Activated CD8-positive, alpha-beta memory T cell treated with anti-CD3 and anti-CD28 coated beads, Interleukin-2, amount 10 ng/mL, durations not matched to agents 7 days and 5 days (primary cell): Measurements from ENCODE around the gene SAA4. TPM values are rescaled to one million over a fixed set of nuclear protein-coding genes. Genes with fewer than 3 reads are reported as not detected.
"Not testable (repeated sequence)": the region's sequence is repeated elsewhere in the genome, so short reads cannot be mapped to it uniquely, and the experiment has no call there.

Experiments used
- ATAC-seq: fragments of 150-1000 bp; cut with Tn5 transposase; one replicate; pipeline ENCODE4 v1.10.0; 2021; ENCODE audit warnings: moderate library complexity
- CTCF ChIA-PET: fragments of 350-600 bp; sonication (Branson Sonifier 250); formaldehyde crosslinking; loops from one replicate; lab custom pipeline; 2021; ENCODE audit warnings: antibody characterized with exemption; lab: Charles Lee
- DNase-seq: peaks from one replicate; pipeline ENCODE4 v3.0.0-alpha.2; 2020
- H3K27ac Mint-ChIP-seq: one replicate; pipeline ENCODE4 v1.8.0; 2021; ENCODE audit warnings: mild to moderate bottlenecking, mixed read lengths
- H3K27me3 Mint-ChIP-seq: one replicate; pipeline ENCODE4 v1.8.0; 2021; ENCODE audit warnings: mixed read lengths
- H3K36me3 Mint-ChIP-seq: one replicate; pipeline ENCODE4 v1.8.0; 2021; ENCODE audit warnings: mild to moderate bottlenecking, mixed read lengths
- H3K4me1 Mint-ChIP-seq: one replicate; pipeline ENCODE4 v1.8.0; 2021; ENCODE audit warnings: mixed read lengths
- H3K4me3 Mint-ChIP-seq: one replicate; pipeline ENCODE4 v1.8.0; 2021; ENCODE audit warnings: mild to moderate bottlenecking, moderate library complexity, mixed read lengths
- H3K9me3 Mint-ChIP-seq: one replicate; pipeline ENCODE4 v1.8.0; 2022; ENCODE audit warnings: low read depth, mixed read lengths
- total RNA-seq, 2 experiments: library from RNA; stranded (reverse); gene quantifications; one replicate each; pipeline ENCODE4 v1.2.3, GENCODE V29; 2021

SAA4 gene
- total RNA-seq, 2 experiments from 2014 or later: not detected

DNA sequence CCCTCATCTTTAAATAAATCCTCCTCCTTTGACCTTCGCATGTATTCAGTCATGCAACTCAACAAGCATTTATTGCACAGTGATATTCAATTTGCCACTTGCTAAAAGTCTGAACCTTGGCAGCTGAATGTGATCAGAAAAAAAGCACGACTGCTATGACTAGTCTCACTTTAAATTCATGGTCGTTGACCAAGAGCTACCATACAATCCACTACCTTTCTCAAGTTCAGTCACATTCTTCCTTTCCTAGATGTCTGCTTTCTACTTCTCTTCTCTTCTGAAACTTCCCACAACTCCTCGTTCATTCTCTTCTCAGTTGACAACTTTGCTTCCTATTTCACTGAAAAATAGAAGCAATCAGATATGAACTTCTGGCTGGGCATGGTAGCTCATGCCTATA, 27.4 kb upstream of the SAA4 start:
- peak overlapping the region; percentile 38 for H3K27ac Mint-ChIP-seq
- peak overlapping the region; percentile 17 for H3K4me3 Mint-ChIP-seq
- peaks cover 11% of the 10 kb centered on the region for H3K27me3 Mint-ChIP-seq
- ATAC-seq (no peak), DNase-seq (no peak)
- CTCF ChIA-PET: interaction anchor here (0.5 to 1.0 kb wide), 3 partner anchors 20 to 334 kb away, joined by 3 to 4 read pairs (median 3); no protein-coding TSS in a partner anchor
- H3K36me3 Mint-ChIP-seq: peaks cover 3% of the 10 kb centered on the region
- no peaks in the 10 kb centered on the region for H3K9me3 Mint-ChIP-seq
- peaks cover 36% of the 10 kb centered on the region for H3K4me1 Mint-ChIP-seq

DNA sequence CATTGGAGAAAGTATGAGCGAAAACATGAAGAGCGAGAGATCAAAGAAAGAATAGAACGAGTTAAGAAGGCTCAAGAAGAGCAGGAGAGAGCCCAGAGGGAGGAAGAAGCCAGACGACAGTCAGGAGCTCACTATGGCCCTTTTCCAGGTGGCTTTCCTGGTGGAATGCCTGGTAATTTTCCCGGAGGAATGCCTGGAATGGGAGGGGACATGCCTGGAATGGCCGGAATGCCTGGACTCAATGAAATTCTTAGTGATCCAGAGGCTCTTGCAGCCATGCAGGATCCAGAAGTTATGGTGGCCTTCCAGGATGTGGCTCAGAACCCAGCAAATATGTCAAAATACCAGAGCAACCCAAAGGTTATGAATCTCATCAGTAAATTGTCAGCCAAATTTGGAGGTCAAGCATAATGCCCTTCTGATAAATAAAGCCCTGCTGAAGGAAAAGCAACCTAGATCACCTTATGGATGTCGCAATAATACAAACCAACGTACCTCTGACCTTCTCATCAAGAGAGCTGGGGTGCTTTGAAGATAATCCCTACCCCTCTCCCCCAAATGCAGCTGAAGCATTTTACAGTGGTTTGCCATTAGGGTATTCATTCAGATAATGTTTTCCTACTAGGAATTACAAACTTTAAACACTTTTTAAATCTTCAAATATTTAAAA, 26.2 kb upstream of the SAA4 start:
- peaks cover 27% of the 10 kb centered on the region for H3K4me1 Mint-ChIP-seq
- not testable (repeated sequence) for DNase-seq, H3K36me3 Mint-ChIP-seq, H3K4me3 Mint-ChIP-seq, ATAC-seq, H3K9me3 Mint-ChIP-seq, H3K27ac Mint-ChIP-seq
- peaks cover 15% of the 10 kb centered on the region for H3K27me3 Mint-ChIP-seq
- CTCF ChIA-PET: interaction anchor here (1.0 kb wide), 1 partner anchor 19 kb away, joined by 3 read pairs; no protein-coding TSS in a partner anchor

- Mint-ChIP-seq H3K9me3 (no peaks in the 10 kb centered on the region), H3K36me3 (peaks cover 3% of the 10 kb centered on the region)
- no peak for DNase-seq
These were observed 25.1 kb upstream of the SAA4 start for GRCh38 chr11:18261721-18262120.

GRCh38 chr11:18259259-18259658, 22.7 kb upstream of the SAA4 start:
- Mint-ChIP-seq H3K4me1 (peaks cover 10% of the 10 kb centered on the region), H3K27ac (no peak overlapping the region), H3K36me3 (peaks cover 3% of the 10 kb centered on the region), H3K27me3 (peaks cover 24% of the 10 kb centered on the region), H3K9me3 (no peaks in the 10 kb centered on the region), H3K4me3 (no peak overlapping the region)
- no peak for DNase-seq
- ATAC-seq: no peak
- CTCF ChIA-PET: no interaction called here

More at GRCh38 chr11:18261721-18262120, 25.1 kb upstream of the SAA4 start:
- H3K4me1 Mint-ChIP-seq: peaks cover 23% of the 10 kb centered on the region
- H3K4me3 Mint-ChIP-seq: no peak overlapping the region
- H3K27ac Mint-ChIP-seq: no peak overlapping the region
- ATAC-seq: no peak
- peaks cover 20% of the 10 kb centered on the region for H3K27me3 Mint-ChIP-seq
- CTCF ChIA-PET: no interaction called here

DNA sequence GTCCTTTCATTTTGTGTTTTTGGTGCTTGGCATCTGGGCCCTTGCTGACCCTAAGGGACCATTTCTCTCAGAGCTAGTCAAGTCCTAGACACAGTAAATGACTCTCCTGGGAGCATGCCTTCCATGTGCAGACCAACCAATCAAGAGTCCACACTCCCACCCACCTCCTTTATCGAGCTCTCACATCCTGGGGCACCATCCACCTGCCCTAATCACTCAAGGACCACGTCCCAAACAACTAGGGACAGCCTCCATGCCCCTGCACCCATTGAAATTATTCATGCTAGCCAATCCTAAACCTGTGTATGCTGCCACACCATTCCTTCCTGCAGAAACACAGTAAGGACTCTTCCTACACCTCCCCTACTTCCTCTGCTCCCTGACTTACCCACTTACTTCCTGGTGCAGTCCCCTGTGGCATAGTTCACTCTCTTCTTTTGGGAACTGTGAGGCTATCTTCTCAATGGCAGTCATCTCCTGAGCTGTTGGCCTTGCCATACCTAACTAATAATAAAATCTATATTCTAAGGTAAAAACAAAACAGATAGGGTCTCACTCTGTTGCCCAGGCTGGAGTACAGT, 18.3 kb upstream of the SAA4 start:
- CTCF ChIA-PET: no interaction called here
- no peaks in the 10 kb centered on the region for H3K9me3 Mint-ChIP-seq
- peaks cover 19% of the 10 kb centered on the region for H3K27me3 Mint-ChIP-seq
- no peak for DNase-seq
- H3K4me3 Mint-ChIP-seq: no peak overlapping the region
- H3K27ac Mint-ChIP-seq: no peak overlapping the region
- no peaks in the 10 kb centered on the region for H3K36me3 Mint-ChIP-seq
- no peak for ATAC-seq
- H3K4me1 Mint-ChIP-seq: peaks cover 2% of the 10 kb centered on the region

DNA sequence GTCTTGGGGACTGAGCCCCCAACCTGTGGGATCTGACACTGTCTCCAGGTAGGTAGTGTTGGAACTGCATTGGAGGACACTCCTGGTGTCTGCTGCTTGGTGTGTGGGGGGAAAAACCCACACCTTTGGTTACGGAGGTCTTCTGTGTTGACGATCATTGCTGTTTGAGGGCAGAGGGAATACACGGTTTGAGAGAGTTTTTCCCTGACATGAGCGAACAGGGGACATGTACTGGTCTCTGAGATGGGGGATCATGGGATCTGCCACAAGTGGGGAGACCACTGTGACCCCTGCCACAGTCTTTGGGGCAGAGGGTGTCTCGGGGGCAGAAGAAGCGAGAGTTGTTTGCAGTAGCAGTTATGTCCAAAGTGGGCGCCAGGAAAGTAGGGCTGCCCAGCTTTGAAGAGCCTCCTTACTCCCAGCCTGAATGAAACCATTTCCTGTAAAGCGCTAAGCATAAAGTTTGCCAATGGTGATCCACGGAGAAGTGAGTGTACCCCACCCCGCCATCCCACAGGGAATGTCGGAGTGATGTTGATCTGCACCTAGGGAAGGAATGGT, 17.3 kb upstream of the SAA4 start:
- H3K4me3 Mint-ChIP-seq: no peak overlapping the region
- CTCF ChIA-PET: interaction anchor here (2.5 kb wide), 1 partner anchor 10 kb away, joined by 14 read pairs; no protein-coding TSS in a partner anchor
- ATAC-seq (no peak), DNase-seq (no peak)
- peaks cover 4% of the 10 kb centered on the region for H3K4me1 Mint-ChIP-seq
- no peaks in the 10 kb centered on the region for H3K9me3 Mint-ChIP-seq
- H3K36me3 Mint-ChIP-seq: no peaks in the 10 kb centered on the region
- no peak overlapping the region for H3K27ac Mint-ChIP-seq
- peaks cover 12% of the 10 kb centered on the region for H3K27me3 Mint-ChIP-seq

DNA sequence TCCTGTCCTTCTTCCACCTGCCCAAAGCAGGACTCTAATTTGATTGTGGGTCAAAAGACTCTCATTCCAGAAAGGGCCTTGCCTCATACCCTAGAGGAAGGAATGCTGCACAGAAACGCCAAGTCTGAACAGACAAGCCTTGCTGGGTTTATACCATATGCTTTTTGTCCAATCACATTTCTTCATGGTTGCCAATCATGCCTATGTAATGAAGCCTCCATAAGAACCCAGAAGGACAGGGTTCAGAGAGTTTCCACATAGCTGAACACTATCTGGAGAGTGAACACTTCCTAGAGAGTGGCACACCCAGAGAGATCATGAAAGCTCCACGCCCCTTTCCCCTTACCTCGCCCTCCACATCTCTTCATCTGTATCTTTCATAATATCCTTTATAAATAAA, 16.6 kb upstream of the SAA4 start:
- no peak for ATAC-seq
- Mint-ChIP-seq H3K27me3 (peaks cover 11% of the 10 kb centered on the region), H3K4me1 (peaks cover 5% of the 10 kb centered on the region), H3K36me3 (no peaks in the 10 kb centered on the region), H3K9me3 (no peaks in the 10 kb centered on the region), H3K27ac (no peak overlapping the region), H3K4me3 (no peak overlapping the region)
- DNase-seq: no peak
- CTCF ChIA-PET: interaction anchor here (2.5 kb wide), 1 partner anchor 9 kb away, joined by 14 read pairs; no protein-coding TSS in a partner anchor

GRCh38 chr11:18248561-18248960, 12.0 kb upstream of the SAA4 start, which contains the start of gene SAA2:
Gene SAA2, minus strand, starts transcription at chr11:18248668. Its CDS starts 657 bp downstream, at chr11:18248011.
- ATAC-seq (no peak), DNase-seq (no peak)
- no peak within 1 kb of the TSS for H3K4me3 Mint-ChIP-seq
- no peaks in the 10 kb centered on the region for H3K36me3 Mint-ChIP-seq
- peaks cover 41% of the 10 kb centered on the region for H3K4me1 Mint-ChIP-seq
- CTCF ChIA-PET: interaction anchor here (0.8 kb wide), 1 partner anchor 520 kb away, joined by 3 read pairs; no protein-coding TSS in a partner anchor
- no peak within 1 kb of the TSS for H3K27ac Mint-ChIP-seq
- no peaks in the 10 kb centered on the region for H3K9me3 Mint-ChIP-seq
- peaks cover 2% of the 10 kb centered on the region for H3K27me3 Mint-ChIP-seq

GRCh38 chr11:18247191-18247581, 10.6 kb upstream of the SAA4 start:
- CTCF ChIA-PET, ATAC-seq: not testable (repeated sequence)
- H3K4me3 Mint-ChIP-seq: peak overlapping the region; percentile 76

DNA sequence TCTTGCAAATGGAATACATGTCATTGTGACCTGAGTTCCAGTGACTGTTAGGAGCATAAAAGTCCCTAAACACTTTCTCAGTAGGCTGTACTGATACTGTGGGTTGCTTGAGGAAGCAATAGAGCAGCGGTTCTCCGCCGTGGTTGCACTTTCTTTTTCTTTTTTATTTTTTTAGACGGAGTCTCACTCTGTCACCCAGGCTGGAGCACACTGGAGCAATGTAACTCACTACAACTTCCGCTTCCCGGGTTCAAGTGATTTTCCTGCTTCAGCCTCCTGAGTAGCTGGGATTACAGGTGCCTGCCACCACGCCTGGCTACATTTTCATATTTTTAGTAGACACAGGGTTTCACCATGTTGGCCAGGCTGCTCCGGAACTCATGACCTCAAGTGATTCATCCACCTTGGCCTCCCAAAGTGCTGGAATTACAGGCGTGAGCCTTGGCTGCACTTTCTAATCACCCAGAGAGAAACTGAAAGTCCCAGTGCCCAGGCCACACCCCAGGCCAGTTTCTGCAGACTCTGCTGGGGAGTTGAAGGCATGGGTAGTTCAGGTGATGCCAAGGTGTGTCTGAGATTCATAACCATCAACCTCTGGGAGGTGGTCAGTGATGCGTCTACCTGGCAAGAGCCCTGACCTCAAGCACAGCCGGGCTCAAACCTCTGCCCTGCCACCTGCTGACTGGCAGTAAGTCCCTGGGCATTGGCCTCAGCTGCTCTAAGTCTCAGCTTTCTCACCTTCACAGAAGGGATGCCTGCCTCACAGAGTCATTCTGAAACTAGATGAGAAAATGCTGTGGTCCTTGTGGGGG, 10.0 kb upstream of the SAA4 start:
- H3K27ac Mint-ChIP-seq: peak overlapping the region; percentile 93
- H3K9me3 Mint-ChIP-seq, H3K36me3 Mint-ChIP-seq: not testable (repeated sequence)
- H3K27me3 Mint-ChIP-seq: peaks cover 13% of the 10 kb centered on the region
- H3K4me3 Mint-ChIP-seq: peak overlapping the region; percentile 76
- DNase-seq (peak; percentile 71), ATAC-seq (peak; percentile 81)
- H3K4me1 Mint-ChIP-seq: peaks cover 39% of the 10 kb centered on the region
- CTCF ChIA-PET: interaction anchor here (0.5 kb wide), 1 partner anchor 308 kb away, joined by 6 read pairs; no protein-coding TSS in a partner anchor

More at GRCh38 chr11:18247191-18247581, 10.6 kb upstream of the SAA4 start:
- H3K27ac Mint-ChIP-seq: peak overlapping the region; percentile 93
- H3K36me3 Mint-ChIP-seq, H3K9me3 Mint-ChIP-seq, DNase-seq: not testable (repeated sequence)
- peaks cover 41% of the 10 kb centered on the region for H3K4me1 Mint-ChIP-seq
- peaks cover 11% of the 10 kb centered on the region for H3K27me3 Mint-ChIP-seq

GRCh38 chr11:18245396-18245795, 8.8 kb upstream of the SAA4 start:
- DNase-seq: no peak
- no peak for ATAC-seq
- H3K36me3 Mint-ChIP-seq: no peaks in the 10 kb centered on the region
- peaks cover 39% of the 10 kb centered on the region for H3K4me1 Mint-ChIP-seq
- CTCF ChIA-PET: interaction anchor here (0.7 kb wide), 1 partner anchor 76 kb away, joined by 3 read pairs; no protein-coding TSS in a partner anchor
- peaks cover 22% of the 10 kb centered on the region for H3K27me3 Mint-ChIP-seq
- peak overlapping the region; percentile 15 for H3K27ac Mint-ChIP-seq
- H3K4me3 Mint-ChIP-seq: no peak overlapping the region
- H3K9me3 Mint-ChIP-seq: no peaks in the 10 kb centered on the region

DNA sequence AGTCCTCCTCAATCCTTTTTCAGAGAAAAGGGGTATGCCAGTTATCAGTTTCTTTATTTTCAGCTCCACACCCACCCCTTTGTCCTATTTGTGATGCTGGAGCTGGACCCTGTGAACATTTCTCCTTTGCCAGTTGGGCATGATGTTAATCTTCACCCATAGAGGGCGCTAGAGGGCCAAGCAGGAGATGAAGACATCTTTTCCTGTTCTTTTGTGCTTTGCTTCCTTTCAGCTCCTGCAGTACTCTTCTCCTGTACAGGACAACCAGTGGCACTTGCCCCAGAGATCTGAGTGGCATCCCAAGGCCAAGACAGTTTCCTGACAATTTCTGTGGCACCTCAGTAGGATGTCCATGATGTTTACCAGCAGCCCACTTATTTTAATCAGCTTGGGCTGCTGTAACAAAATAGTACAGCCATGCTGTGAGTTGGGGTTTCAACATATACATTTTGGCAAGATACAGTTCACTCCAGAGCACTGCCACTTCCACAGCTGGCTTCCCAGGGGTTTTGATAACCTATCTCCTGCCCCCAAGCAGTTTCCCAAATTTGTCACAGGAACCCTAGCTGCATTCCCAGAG, 7.3 kb upstream of the SAA4 start:
- Mint-ChIP-seq H3K4me1 (peaks cover 37% of the 10 kb centered on the region), H3K36me3 (no peaks in the 10 kb centered on the region), H3K27me3 (peaks cover 31% of the 10 kb centered on the region), H3K4me3 (no peak overlapping the region), H3K27ac (no peak overlapping the region), H3K9me3 (no peaks in the 10 kb centered on the region)
- CTCF ChIA-PET: interaction anchor here (0.6 to 2.4 kb wide), 66 partner anchors 9 to 531 kb away, joined by 3 to 36 read pairs (median 4); partner anchors contain the start of genes GTF2H1, HPS5, LDHA and SAAL1
- ATAC-seq (peak; percentile 28), DNase-seq (peak; percentile 82)
